ENCODE data around the gene NOM1.

Gene NOM1

DNA sequence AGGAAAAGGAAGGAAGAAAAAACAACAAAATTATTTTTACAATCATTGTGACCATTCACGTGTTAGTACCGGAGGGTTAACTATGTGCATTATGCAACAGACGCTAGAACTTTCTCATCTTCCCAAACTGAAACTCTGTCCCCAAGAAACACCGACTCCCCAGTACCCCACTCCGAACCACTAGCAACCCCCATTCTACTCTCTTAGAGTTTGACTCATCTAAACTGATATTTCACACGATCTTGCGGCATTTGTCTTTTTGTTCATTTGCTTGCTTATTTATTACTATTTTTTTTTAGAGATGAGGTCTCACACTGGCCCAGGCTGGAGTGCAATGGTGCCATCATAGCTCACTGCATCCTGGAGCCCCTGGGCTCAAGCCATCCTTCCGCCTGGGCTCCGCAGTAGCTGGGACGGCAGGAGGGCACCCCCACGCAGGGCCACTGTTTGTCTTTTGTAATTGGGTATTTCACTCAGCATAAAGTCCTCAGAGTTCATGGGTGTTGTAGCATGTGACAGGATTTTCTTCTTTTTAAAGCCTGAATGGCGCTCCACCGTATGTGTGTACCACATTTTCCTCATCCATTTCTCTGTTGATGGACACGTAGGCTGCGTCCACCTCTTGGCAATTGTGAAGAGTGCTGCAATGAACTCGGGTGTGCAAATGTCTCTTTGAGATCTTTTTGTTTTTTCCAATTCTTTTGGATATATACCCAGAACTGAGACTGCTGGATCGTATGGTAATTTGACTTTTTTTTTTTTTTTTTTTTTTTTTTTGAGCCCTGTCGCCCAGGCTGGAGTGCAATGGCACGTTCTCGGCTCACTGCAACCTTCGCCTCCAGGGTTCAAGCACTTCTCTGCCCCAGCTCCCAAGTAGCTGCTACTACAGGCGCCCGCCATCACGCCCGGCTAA lies 51.5 kb downstream of the NOM1 start:
- Histone ChIP-seq H3K9me3 (ENCODE audit: insufficient read depth, low read length, severe bottlenecking) (no peaks in the 10 kb centered on the region), H3K4me3 (ENCODE audit: low read depth in 1 of 2, low read length in 2 of 2) (no peak overlapping the region), H3K9ac (ENCODE audit: low read depth, low read length) (no peak overlapping the region), H3K79me2 (ENCODE audit: insufficient read depth, low read length) (no peaks in the 10 kb centered on the region), H3K4me1 (ENCODE audit: insufficient read depth, low read length) (no peaks in the 10 kb centered on the region), H2AFZ (ENCODE audit: low read depth, low read length) (no peak overlapping the region), H3K4me2 (ENCODE audit: insufficient read depth, low read length) (no peak overlapping the region), H3K36me3 (ENCODE audit: insufficient read depth, low read length) (no peaks in the 10 kb centered on the region), H4K20me1 (ENCODE audit: insufficient read depth, low read length) (no peaks in the 10 kb centered on the region), H3K27me3 (ENCODE audit: insufficient read depth, low read length, poor library complexity) (no peaks in the 10 kb centered on the region), H3K27ac (ENCODE audit: low read length) (no peak overlapping the region)
- DNase-seq (no peak), ATAC-seq (ENCODE audit: insufficient read depth, low read depth) (no peak)
- TF ChIP-seq EZH2 (IDR thresholded peaks at IDR 0.05; ENCODE audit: borderline replicate concordance, low read depth, low read length, severe bottlenecking) (no peak), CTCF (IDR thresholded peaks at IDR 0.05; ENCODE audit: borderline replicate concordance, extremely low read depth, low read length, poor library complexity, severe bottlenecking) (no peak)

DNA sequence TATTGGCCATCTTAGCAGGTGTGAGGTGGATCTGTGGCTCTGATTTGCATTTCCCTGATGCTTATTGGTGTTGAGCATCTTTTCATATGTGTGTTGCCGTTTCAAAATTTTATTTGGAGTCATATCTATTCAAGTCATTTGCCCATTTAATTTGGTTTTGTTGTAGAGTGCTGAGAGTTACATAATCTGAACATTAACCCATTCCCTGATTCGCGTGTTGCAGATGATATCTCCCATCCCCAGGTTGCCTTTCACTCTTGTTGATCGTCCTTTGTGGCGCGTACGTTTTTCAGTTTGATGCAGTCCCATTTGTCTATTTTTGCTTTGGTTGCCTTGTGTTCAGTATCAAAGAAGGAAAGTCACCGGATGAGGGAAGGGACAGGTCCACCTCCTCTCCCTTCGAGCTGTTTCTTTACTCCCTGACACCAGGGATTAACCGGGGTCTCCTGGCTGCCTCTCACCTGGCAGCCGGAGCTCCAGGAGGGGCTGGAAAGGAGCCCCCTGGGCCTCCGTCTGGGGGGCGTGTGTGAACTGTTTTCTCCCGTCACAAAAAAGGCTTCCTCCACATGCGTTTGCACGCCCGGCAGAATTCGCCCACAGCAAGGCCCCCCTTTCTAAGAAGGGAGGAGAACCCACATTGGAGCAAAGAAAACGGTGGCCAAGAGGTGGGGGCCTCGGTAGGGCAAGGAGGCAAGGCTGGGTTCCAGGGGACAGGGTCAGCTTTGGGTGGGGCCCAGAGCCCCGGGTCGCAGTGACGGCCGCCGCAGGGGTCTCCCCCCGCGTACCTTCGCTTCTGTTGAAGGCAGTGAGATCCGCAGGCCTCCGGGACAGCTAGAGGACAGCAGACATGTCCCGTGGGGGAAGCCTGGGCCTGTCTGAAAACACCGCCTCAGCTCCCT lies 52.7 kb downstream of the NOM1 start:
- Histone ChIP-seq H3K9me3 (ENCODE audit: insufficient read depth, low read length, severe bottlenecking) (no peaks in the 10 kb centered on the region), H3K27ac (ENCODE audit: low read length) (no peak overlapping the region), H3K36me3 (ENCODE audit: insufficient read depth, low read length) (no peaks in the 10 kb centered on the region), H3K4me1 (ENCODE audit: insufficient read depth, low read length) (no peaks in the 10 kb centered on the region), H3K27me3 (ENCODE audit: insufficient read depth, low read length, poor library complexity) (no peaks in the 10 kb centered on the region), H3K79me2 (ENCODE audit: insufficient read depth, low read length) (no peaks in the 10 kb centered on the region), H3K4me2 (ENCODE audit: insufficient read depth, low read length) (no peak overlapping the region), H3K9ac (ENCODE audit: low read depth, low read length) (no peak overlapping the region), H4K20me1 (ENCODE audit: insufficient read depth, low read length) (no peaks in the 10 kb centered on the region), H2AFZ (ENCODE audit: low read depth, low read length) (no peak overlapping the region), H3K4me3 (ENCODE audit: low read depth in 1 of 2, low read length in 2 of 2) (no peak overlapping the region)
- TF ChIP-seq EZH2 (IDR thresholded peaks at IDR 0.05; ENCODE audit: borderline replicate concordance, low read depth, low read length, severe bottlenecking) = no peak
- no peak for TF ChIP-seq CTCF (IDR thresholded peaks at IDR 0.05; ENCODE audit: borderline replicate concordance, extremely low read depth, low read length, poor library complexity, severe bottlenecking)
- ATAC-seq (ENCODE audit: insufficient read depth, low read depth) (no peak), DNase-seq (no peak)

DNA sequence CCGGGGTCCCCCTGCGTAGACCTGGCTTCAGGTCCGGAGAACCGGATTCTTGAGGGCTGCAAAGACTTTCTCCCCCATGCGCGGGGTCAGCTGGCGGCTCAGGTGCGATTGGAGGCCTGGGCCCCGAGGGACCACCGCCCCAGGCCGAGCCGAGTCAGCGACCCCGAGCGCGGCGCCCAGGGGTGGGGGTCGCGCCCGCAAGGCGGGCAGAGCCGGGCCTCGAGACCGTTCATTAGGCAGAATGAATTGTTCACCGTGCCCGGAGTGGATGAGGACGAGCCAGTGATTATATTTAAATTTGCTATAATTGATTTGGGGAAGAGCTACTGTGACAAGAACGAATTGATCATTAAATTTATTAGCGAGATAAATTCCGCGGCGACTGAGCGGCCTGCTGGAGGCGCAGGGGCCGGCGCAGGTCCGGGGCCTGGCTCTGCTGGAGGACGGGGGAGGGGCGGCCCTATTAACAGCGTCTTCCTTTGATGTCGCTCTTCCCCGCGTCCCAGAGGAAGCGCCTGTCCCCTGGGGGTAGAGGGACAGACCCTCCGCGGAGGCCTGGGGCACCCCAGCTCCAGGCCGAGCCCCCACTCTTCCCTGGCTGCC lies 53.4 kb downstream of the NOM1 start:
- H3K27me3 ChIP-seq (ENCODE audit: insufficient read depth, low read length, poor library complexity) = no peaks in the 10 kb centered on the region
- no peaks in the 10 kb centered on the region for H3K36me3 ChIP-seq (ENCODE audit: insufficient read depth, low read length)
- no peaks in the 10 kb centered on the region for H3K79me2 ChIP-seq (ENCODE audit: insufficient read depth, low read length)
- H3K4me1 ChIP-seq (ENCODE audit: insufficient read depth, low read length) = no peaks in the 10 kb centered on the region
- no peak overlapping the region for H2AFZ ChIP-seq (ENCODE audit: low read depth, low read length)
- ATAC-seq (ENCODE audit: insufficient read depth, low read depth) (no peak), DNase-seq (no peak)
- no peak overlapping the region for H3K27ac ChIP-seq (ENCODE audit: low read length)
- H4K20me1 ChIP-seq (ENCODE audit: insufficient read depth, low read length) = no peaks in the 10 kb centered on the region
- H3K4me3 ChIP-seq (ENCODE audit: low read depth in 1 of 2, low read length in 2 of 2) = no peak overlapping the region
- H3K4me2 ChIP-seq (ENCODE audit: insufficient read depth, low read length) = no peak overlapping the region
- H3K9me3 ChIP-seq (ENCODE audit: insufficient read depth, low read length, severe bottlenecking) = no peaks in the 10 kb centered on the region
- no peak overlapping the region for H3K9ac ChIP-seq (ENCODE audit: low read depth, low read length)
- TF ChIP-seq EZH2 (IDR thresholded peaks at IDR 0.05; ENCODE audit: borderline replicate concordance, low read depth, low read length, severe bottlenecking) = no peak
- no peak for TF ChIP-seq CTCF (IDR thresholded peaks at IDR 0.05; ENCODE audit: borderline replicate concordance, extremely low read depth, low read length, poor library complexity, severe bottlenecking)
